ENCODE results near the gene SHOC1.

SHOC1 gene

GRCh38 chr9:111840442-111840841 is 45.7 kb upstream of the SHOC1 start:
- Histone ChIP-seq H3K27ac (ENCODE audit: low read depth, low read length) (no peak overlapping the region), H3K9me2 (replicated peaks; ENCODE audit: insufficient read depth, low read length) (no peaks in the 10 kb centered on the region), H2AFZ (ENCODE audit: low read depth, low read length, severe bottlenecking) (no peak overlapping the region), H3F3A (ENCODE audit: insufficient read depth) (no peaks in the 10 kb centered on the region), H3K27me3 (ENCODE audit: low read length) (no peaks in the 10 kb centered on the region), H3K79me2 (ENCODE audit: insufficient read depth, low read length) (no peaks in the 10 kb centered on the region), H3K36me3 (ENCODE audit: low read length) (no peaks in the 10 kb centered on the region), H3K4me3 (ENCODE audit: insufficient read depth, low read length, poor library complexity, severe bottlenecking) (no peak overlapping the region), H3K9me3 (ENCODE audit: insufficient read depth, low read length) (no peaks in the 10 kb centered on the region), H4K20me1 (ENCODE audit: low read depth, low read length) (no peaks in the 10 kb centered on the region), H3K9ac (ENCODE audit: low read length) (no peak overlapping the region), H3K4me2 (ENCODE audit: low read depth, low read length, poor library complexity, severe bottlenecking) (no peak overlapping the region)
- TF ChIP-seq CTCF (IDR thresholded peaks at IDR 0.05; ENCODE audit: insufficient read depth, low read length, poor library complexity, severe bottlenecking), result no peak
- no peak for TF ChIP-seq EZH2phosphoT487 (conservative IDR thresholded peaks at IDR 0.05; ENCODE audit: low read length)

- Histone ChIP-seq H3K9me3 (ENCODE audit: insufficient read depth, low read length) (no peaks in the 10 kb centered on the region), H3K9me2 (replicated peaks; ENCODE audit: insufficient read depth, low read length) (no peaks in the 10 kb centered on the region)
These were observed 45.2 kb upstream of the SHOC1 start for GRCh38 chr9:111839987-111840386.

GRCh38 chr9:111839387-111839786 is 44.6 kb upstream of the SHOC1 start:
- Histone ChIP-seq H3K9me3 (ENCODE audit: insufficient read depth, low read length) (no peaks in the 10 kb centered on the region), H2AFZ (ENCODE audit: low read depth, low read length, severe bottlenecking) (no peak overlapping the region), H3K4me3 (ENCODE audit: insufficient read depth, low read length, poor library complexity, severe bottlenecking) (no peak overlapping the region), H3K9ac (ENCODE audit: low read length) (no peak overlapping the region), H3K4me2 (ENCODE audit: low read depth, low read length, poor library complexity, severe bottlenecking) (no peak overlapping the region), H4K20me1 (ENCODE audit: low read depth, low read length) (no peaks in the 10 kb centered on the region), H3K79me2 (ENCODE audit: insufficient read depth, low read length) (no peaks in the 10 kb centered on the region), H3K9me2 (replicated peaks; ENCODE audit: insufficient read depth, low read length) (no peaks in the 10 kb centered on the region), H3K27ac (ENCODE audit: low read depth, low read length) (no peak overlapping the region), H3K36me3 (ENCODE audit: low read length) (no peaks in the 10 kb centered on the region), H3F3A (ENCODE audit: insufficient read depth) (no peaks in the 10 kb centered on the region), H3K27me3 (ENCODE audit: low read length) (no peaks in the 10 kb centered on the region)
- TF ChIP-seq EZH2phosphoT487 (conservative IDR thresholded peaks at IDR 0.05; ENCODE audit: low read length), result no peak
- no peak for TF ChIP-seq CTCF (IDR thresholded peaks at IDR 0.05; ENCODE audit: insufficient read depth, low read length, poor library complexity, severe bottlenecking)

More at GRCh38 chr9:111839987-111840386, 45.2 kb upstream of the SHOC1 start:
- Histone ChIP-seq H3K36me3 (ENCODE audit: low read length) (no peaks in the 10 kb centered on the region), H3K27me3 (ENCODE audit: low read length) (no peaks in the 10 kb centered on the region), H3K27ac (ENCODE audit: low read depth, low read length) (no peak overlapping the region), H3K79me2 (ENCODE audit: insufficient read depth, low read length) (no peaks in the 10 kb centered on the region), H3K9ac (ENCODE audit: low read length) (no peak overlapping the region), H3K4me2 (ENCODE audit: low read depth, low read length, poor library complexity, severe bottlenecking) (no peak overlapping the region), H3F3A (ENCODE audit: insufficient read depth) (no peaks in the 10 kb centered on the region), H4K20me1 (ENCODE audit: low read depth, low read length) (no peaks in the 10 kb centered on the region), H2AFZ (ENCODE audit: low read depth, low read length, severe bottlenecking) (no peak overlapping the region), H3K4me3 (ENCODE audit: insufficient read depth, low read length, poor library complexity, severe bottlenecking) (no peak overlapping the region)
- TF ChIP-seq EZH2phosphoT487 (conservative IDR thresholded peaks at IDR 0.05; ENCODE audit: low read length) (no peak), CTCF (IDR thresholded peaks at IDR 0.05; ENCODE audit: insufficient read depth, low read length, poor library complexity, severe bottlenecking) (no peak)
